GM19043 (cell line): Measurements from ENCODE around the gene BGLAP.

Experiments
- ATAC-seq: cut with Tn5 transposase; IDR thresholded peaks from one replicate; pipeline ENCODE4 v1.9.1; 2021; ENCODE audit warnings: low read depth; ENCODE audit not compliant: unreplicated experiment

Gene BGLAP

GRCh38 chr1:156286061-156286460 is 44.1 kb downstream of the BGLAP start:
- ATAC-seq: no peak

- ATAC-seq: no peak
These were observed 47.9 kb downstream of the BGLAP start for GRCh38 chr1:156289857-156290256.

GRCh38 chr1:156291226-156292061 is 49.5 kb downstream of the BGLAP start:
- no peak for ATAC-seq
